Esophagus mucosa (tissue), 1 donor: Measurements from ENCODE around the gene ARHGEF4. TPM values are rescaled to one million over a fixed set of nuclear protein-coding genes. Genes with fewer than 3 reads are reported as not detected.

Experiments used
- ATAC-seq: fragments of 200-7000 bp; cut with Tn5 transposase; one replicate; pipeline ENCODE4 v1.9.1; 2020
- total RNA-seq: library from RNA; stranded (reverse); gene quantifications from one replicate; pipeline ENCODE4 v1.2.4, GENCODE V29; 2023
- donor health status: DM: yes; HTN: yes; CAD: no.

ARHGEF4 gene
- total RNA-seq, 1 donor from 2014 or later: 41.8 TPM

DNA sequence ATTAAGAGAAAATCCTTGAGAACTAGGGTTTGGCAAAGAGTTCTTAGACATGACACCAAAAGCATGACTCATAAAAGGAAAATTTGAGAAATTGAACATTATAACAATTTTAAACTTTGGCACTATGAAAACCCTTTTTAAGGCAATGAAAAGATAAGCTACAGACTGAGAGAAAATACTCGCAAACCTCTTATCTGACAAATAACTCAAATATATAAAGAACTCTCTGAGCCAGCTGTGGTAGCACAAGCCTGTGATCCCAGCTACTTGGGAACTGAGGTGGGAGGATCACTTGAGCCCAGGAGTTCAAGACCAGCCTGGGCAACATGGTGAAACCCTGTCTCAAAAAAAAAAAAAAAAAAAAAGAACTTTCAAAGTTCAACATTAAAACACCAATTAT is 186.0 kb downstream of the ARHGEF4 start:
- ATAC-seq: no peak

DNA sequence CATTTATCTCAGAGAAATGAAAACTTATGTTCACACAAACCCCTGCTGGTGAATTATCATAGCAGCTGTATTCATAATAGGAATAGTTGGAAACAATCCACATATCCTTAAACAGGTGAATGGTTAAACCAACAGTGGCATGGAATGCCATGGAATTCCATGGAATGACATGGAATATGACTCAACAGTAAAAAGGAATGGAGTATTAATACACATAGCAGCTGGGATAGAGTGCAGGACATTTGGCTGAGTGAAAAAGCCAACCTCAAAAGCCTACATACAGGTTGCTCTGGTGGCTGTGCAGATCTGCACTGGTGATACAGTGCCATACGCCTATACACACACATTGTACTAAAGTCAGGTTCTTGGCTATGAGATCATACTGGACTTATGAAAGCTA is 187.0 kb downstream of the ARHGEF4 start:
- ATAC-seq: peak; percentile 39

DNA sequence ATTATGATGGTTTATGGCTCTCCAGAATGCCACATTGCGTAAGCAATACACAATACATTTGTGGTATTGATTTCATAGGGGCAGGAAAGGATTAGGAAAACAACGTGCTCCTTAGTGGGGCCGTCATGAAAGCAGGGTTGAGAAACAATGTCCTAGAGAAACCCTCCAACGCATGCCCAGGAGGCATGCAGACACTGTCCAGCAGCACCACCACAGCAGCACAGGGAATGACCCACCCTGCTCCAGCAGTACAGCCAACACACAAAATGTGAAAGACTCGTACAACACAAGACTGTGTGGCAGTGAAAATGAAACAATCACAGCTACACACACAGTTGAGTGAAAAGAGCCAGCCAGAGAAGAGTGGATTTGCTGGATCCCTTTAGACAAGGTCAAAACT is 190.2 kb downstream of the ARHGEF4 start:
- ATAC-seq: no peak

DNA sequence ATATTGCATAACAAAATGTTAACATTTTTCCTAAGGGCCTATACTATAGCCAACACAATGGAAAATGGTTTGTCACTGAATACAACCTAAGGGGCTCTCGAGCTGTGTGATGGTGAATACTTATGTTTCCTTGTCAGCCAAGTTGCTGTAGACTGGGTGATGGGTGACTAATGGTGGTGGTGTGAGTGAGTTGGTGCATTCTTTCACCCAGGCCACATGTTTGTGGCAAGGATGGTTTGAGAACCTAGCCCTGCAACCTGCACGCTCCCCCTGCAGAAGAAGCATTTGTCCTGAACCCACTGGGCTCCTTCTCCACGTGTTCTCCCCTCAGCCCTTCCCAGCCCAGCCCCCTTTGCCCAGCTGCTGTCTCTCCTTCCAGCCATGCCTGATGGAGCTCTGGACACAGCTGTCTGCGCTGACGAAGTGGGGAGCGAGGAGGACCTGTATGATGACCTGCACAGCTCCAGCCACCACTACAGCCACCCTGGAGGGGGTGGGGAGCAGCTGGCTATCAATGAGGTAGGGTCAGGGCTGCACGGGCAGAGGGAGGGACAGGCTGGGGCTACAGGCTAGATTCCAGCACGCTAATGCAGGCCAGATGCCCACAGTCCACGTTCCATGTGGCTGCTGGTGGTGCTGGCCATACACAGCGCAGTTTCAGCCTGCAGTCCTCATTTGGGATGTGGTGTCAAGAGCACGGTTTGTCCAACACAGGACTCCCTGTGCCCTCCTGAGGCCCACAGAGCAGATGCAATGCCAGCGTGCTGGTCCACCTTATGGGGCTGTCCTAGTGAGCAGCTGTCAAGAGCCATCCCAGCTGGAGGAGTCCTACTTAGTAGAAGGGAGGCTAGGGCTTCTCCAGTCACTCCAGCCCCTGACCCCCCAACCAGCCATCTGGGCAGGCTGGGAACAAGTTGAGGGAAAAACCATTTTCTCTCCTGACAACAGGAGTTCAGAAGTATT is 191.1 kb downstream of the ARHGEF4 start:
- no peak for ATAC-seq

DNA sequence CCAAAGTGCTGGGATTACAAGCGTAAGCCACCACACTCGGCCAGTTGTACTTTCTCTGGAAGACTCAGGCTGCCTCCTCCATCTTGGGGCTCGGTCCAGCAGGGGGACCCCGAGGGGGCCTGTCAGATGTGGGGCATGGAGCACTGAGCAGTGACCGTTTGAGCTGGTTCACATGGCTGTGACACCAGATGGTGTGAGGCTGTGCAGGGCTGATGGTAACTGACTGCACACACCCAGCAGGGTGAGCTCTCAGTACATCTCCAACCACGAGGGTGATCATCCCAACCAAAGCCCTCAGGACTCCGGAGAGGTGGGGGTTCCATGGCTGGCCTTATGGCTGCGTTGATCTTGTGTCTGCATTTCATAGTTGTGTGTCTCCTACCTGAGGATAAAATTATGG is 193.1 kb downstream of the ARHGEF4 start:
- ATAC-seq: no peak

DNA sequence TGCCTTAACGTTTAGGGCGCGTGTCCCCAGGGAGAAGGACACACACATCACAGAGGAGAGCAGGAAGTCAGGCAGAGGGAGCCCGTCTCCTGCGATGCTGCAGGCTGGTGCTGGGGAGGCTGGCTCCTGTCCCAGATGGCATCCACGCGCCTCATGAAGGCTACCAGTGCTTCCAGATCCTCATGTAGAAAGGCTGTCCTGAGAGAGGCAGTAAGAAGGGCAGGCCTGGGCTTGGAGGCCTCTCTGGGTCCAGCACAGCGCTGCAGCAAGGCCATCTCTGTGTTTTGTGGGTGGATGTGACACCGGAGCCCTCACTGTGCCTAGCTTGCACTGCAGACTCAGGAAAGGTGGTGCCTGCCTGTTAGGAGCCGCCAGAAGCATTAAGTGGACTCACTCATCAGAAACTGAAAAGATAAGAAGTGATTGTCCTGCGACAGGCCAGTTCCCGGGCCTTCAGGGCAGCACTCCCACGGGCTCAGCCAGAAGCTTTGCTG is 193.8 kb downstream of the ARHGEF4 start:
- no peak for ATAC-seq

DNA sequence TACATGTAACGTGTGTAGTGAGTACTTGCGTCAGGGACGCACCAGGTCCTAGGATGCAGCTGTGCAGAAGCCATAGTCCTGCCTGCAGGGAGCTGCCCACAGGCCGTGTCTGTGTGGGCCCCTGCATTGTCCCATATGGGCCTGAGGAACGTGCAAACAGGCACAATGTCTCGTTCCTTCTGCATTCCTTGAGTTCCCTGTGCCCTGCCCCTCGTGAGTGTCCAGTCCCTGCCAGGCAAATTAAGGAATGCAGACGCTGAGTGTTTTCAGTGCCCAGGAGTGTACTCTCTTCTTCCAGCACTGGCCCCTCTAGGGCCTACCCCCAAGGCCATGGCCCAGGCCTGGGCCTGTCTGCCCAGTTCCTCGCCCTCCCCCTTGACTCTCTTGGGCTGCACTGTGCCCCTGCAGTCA is 194.7 kb downstream of the ARHGEF4 start:
- no peak for ATAC-seq

DNA sequence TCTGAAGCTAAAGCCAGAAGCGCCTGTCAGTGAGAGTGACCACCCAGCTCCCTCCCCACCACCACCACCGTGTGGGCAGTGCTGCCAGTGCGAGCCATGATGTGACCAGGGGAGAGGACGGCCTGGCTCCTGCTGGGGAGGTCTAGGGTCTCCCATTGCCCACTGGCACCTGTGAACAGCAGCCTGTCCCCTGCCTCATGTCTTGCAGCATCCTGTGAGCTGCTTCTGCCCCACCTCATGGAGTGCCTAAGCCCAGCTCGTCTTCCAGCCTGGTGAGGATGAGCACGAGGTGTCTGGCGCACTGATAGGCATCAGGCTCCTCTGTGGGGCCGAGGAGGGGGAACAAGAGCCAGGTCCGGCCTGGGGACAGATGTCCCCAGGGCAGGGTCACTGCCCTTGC is 195.2 kb downstream of the ARHGEF4 start:
- no peak for ATAC-seq

DNA sequence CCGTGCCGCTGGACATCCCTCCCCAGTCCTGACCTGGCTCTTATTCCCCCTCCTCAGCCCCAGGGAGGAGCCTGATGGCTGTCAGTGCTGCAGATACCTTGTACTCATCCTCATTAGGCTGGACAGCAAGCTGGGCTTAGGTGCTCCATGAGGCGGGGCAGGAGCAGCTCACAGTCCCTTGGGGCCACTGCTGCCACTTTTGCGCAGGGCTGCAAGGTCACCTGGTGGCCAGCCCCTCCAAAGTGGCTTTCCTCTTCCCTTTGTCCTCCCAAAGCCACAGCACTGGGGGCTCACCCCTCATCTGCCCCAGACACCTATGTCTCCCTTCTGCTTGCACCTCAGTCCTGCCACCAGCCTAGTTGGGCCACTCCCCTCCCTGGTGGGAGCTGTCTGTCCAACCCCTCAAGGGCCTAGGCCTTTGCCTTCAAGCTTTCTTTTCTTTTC is 195.7 kb downstream of the ARHGEF4 start:
- ATAC-seq: no peak

DNA sequence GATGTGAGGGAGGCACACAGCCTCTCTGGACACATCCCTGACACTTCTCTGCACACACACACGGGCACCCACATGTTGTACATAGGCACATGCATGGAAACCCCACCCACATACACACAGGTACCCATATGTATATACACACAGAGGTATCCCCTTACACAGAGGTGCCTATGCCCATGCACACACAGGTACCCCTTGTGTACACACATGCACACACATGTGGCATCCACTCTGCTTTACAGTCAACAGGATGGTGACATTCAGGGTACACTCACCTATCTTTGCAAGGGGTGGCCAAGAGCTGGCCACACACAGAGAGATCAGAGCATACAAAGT is 197.0 kb downstream of the ARHGEF4 start:
- ATAC-seq: peak; percentile 41

DNA sequence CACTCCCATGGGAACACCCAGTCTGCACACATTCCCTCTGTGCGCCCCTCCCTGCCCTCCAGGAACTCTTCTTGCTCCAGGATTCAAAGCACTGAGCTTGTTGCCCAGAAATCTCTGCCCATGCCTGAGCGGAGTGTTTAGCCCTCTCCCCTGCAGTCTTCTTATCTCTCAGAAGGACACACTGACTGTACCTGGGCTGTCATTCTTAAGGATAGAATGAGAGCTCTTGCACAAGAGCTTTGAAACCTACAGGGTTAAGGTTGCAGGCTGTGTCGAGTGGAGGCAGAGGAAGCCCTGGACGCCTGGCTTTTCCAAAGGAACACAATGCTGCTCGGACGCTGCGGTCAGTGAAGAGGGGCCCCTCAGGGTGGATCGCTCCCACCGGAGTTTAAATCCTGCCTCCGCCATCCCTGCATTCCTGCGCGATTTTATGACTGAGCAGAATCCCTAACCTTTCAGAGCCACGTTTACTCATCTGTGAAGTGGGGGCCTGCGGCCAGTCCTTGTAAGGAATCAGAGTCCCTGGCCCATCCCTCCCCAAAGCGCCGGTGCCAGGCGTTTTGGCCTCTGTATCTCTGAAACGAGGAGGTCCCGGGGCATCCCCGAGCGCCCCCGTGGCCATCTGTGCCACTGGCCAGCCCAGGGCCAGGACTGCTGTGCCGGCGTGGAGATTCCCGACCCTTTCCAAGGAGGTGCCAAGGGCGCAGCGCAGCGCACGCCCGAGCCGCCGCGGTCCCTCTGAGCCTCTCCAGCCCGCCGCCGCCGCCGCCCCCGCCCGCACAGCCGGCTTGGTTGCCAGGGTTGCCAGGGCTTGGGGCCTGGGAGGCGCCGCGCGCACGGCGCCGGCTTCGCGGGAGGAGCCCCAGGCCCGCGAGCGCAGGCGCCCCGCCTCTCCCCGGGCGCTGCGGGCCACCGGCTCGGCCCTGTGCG is 197.7 kb downstream of the ARHGEF4 start:
- peak; percentile 58 for ATAC-seq

DNA sequence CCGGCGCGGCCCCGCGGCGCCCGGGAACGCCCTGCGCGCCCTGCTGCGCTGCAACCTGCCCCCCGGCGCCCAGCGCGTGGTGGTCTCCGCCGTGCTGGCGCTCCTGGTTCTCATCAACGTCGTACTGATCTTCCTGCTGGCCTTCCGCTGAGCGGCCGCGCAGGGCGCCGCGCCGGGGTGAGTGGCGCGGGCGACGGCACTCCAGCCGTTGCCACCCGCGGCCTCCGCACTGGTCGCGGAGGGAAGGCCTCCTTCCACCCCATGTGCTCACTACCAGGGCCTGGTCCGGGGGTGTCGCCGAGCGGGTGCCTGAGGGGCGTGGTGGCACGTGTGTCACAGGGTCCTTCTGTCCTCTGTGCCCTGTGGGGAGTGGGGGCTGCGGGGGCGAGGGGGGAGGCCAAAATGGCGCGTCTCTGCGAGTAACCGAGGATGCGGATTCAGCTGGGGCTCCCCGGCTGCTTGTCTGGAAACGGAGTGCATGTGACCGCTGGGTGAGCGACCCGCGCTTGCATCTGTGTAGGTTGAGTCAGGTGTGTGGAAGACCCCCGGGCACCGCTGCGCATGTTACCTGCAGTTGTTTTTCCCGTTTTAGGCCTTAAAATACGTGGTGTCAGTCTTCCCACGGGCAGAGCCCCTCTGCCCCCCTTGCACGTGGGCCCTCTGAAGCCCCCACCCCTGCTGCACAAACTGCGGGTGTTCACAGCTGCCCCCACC is 198.6 kb downstream of the ARHGEF4 start:
- ATAC-seq: no peak

DNA sequence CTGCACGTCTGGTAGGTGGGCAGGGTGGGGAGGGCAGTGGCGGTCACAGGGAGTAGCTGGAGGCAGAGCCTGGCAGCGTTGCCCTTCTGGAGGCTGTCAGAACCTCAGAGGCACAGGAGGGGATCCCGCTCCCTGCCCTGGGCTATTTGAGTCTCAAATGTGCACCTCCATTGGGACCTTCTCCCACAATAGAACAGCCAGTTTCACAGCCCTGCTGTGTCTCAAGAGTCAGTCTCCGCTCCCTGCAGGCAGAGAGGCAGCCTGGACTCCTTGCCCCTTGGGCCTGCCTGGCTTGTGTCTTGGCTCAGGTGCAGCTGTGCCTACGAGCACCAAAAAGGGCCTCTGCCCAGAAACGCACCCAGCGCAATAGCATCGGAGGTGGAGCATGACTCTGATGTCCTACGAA is 199.1 kb downstream of the ARHGEF4 start:
- ATAC-seq: no peak

DNA sequence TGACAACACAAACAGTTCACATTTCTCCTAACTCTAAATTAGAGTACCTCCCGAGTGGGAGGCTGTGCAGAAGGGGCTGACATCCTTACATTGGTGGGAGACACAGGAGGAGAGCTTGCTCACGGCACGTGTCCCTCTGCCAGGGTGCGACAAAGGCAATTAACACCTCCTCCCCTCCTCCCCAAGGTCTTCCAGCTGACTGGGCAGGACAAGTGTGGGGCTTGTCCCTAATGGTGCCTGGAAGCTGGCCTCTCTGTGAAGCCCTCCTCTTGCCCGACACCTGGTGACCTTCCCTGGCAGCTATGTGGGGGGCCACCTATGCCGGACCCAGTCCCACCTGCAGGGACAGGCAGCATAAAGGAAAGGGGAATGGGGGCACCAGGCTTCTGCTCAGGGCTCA is 199.6 kb downstream of the ARHGEF4 start:
- ATAC-seq: no peak

DNA sequence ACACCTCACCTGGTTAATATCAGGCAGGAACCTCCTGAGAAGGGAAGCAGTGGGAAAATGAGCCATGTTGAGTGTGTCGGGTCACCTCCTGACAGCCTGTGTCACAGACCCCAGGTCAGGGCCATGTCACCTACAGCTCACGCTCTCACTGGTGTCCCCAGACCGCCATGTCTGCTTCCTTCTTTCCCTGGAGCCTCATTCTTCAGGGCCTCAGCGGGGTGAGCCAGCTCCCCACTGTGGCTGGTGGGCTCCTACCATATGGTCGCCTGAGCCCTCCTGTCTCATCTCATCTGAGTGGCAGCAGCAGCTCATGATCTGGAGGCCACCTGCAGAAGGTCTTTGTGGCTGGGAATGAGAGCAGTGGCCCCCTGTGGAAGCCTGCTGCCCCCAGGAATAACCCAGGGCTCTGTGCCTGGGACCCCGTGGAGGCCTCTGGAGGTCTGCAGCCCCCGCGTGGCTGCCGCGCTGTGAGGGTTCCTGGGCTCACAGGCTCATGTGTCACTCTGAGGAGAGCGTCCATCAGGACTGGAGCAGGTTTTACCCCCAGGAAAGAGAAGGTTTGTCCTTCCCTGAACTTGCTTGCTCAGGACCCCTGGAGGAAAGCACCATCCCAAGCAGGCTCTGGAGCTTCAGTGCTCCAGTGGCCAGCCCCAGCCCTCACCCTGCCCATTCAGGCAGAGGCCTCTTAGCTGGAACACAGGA is 200.1 kb downstream of the ARHGEF4 start:
- ATAC-seq: no peak

DNA sequence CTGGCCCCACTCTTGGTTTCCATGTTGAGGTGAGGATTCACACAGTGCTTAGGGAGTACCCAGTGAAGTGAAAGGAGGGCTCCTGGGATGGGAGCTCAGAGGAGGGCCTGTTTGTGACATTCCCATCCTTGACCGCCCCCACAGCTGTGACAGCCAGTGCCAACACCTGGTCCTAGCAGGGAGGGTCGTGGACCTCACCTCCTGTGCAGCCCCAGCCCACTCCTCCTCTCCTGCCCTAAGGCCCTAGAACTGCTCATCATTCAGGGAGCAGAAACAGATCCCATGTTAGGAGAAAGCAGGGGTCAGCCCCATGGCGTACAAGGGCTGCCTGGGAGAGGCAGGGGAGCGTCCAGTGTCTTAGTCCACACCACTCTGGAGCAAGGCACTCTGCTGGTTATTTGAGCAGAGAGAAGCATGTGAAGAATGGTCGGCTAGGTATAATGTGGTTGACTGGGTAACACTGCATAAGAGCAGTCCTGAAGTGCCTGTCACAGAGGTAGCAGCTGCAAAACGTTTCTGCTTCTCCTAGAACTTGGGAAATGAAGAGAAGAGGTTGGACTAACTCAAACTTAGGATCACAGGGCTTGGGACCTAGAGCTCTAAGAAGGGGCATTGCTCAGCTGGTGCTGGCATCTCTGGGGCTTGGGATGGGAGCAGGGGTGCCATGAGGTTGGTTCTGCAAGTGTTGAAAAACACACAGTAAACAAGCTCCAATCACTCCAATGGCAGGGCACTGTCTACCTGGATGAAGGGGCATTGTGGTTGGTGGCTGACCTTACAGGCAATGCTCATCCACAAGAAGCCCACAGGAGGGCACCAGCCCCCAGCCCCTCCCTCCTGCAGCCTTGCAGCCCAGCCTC is 200.9 kb downstream of the ARHGEF4 start:
- no peak for ATAC-seq

DNA sequence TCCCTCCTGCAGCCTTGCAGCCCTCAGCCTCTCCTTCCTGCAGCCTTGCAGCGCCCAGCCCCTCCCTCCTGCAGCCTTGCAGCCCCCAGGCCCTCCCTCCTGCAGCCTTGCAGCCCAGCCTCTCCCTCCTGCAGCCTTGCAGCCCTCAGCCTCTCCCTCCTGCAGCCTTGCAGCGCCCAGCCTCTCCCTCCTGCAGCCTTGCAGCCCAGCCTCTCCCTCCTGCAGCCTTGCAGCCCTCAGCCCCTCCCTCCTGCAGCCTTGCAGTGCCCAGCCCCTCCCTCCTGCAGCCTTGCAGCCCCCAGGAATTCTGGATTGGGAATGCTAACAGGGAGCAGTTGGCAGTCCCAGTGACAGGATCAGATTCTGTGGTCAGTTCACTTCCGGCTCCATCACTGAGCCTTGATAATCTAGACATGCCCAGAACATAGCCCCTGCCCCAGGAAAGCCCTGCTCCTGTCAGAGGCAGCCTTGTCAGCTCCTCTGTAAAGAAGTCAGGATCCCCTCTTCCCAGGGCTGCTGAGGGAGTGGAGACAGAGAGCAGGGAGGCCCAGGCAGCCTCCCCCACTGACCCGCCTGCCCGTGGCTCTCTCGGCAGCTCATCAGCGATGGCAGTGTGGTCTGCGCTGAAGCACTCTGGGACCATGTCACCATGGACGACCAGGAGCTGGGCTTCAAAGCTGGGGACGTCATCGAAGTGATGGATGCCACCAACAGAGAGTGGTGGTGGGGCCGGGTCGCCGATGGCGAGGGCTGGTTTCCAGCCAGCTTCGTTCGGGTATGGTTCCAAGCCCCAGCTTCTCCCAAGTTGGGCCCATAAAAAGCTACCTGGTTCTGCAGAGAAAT is 201.8 kb downstream of the ARHGEF4 start:
- ATAC-seq: no peak

DNA sequence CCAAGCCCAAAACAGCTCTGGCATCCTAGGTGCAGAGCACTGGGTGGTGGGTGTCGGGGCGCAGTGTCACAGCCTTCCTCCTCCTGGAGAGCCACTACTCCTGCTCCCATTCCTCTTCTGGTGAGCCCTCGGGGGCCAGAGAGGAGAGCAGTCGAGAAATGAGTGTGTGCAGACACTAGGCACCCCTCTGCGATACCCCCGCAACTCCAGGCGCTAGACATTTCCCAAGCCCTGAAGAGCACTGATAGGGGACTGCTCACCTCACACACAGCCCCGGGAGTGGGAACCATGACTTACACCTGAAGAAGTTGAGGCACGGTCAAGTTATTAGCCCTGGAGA is 202.4 kb downstream of the ARHGEF4 start:
- ATAC-seq: no peak

DNA sequence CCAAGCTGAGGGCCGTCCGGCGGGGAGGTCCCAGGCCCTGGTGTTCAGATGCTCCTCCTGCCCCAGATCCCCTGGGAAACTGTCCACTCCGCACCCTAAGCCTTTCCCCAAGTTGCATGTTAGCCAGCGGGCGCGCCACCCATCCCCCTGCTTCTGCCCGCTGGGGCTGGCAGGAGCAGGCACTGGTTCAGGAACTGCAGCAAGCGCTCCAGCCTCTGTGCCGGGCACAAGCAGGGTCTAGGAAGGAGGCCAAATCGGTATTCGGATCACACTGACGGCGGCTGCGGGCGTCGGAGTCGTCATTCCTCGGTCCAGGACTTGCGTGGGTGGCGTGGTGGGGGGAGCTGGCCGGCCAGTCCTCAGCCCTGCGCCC is 202.8 kb downstream of the ARHGEF4 start:
- no peak for ATAC-seq
